ENCODE results near the gene CENPU. TPM values are rescaled to one million over a fixed set of nuclear protein-coding genes. Genes with fewer than 3 reads are reported as not detected.

Gene CENPU
- total RNA-seq, 1 experiment from 2014 or later: 124 TPM

- no peak overlapping the region for H2BK120ac ChIP-seq (ENCODE audit: low read depth, low read length, poor library complexity, severe bottlenecking)
- Mint-ChIP-seq H3K4me1 (peaks cover 0 to 3% of the 10 kb centered on the region in 2 experiments; a peak in 2 of 4 replicates), H3K9me3 (no peaks in the 10 kb centered on the region), H3K4me3 (no peak overlapping the region), H3K36me3 (ENCODE audit: insufficient read depth in 1 of 3, low read depth in 3 of 3) (no peaks in the 10 kb centered on the region), H3K27me3 (ENCODE audit: low read depth) (no peaks in the 10 kb centered on the region), H3K27ac (no peak overlapping the region)
- no CpG with 5 or more reads among the region's 6 CpGs for WGBS (ENCODE audit: extremely low coverage, insufficient read length, low lambda C conversion rate)
- no peak overlapping the region for H3T11ph ChIP-seq (ENCODE audit: low read length)
- no peak overlapping the region for H3K18ac ChIP-seq (ENCODE audit: insufficient read length, low read depth, low read length)
- TF ChIP-seq CTCF (conservative IDR thresholded peaks at IDR 0.05): no peak
- no peak overlapping the region for H3K23ac ChIP-seq (ENCODE audit: insufficient read length, low read depth, low read length)
- H4K91ac ChIP-seq (ENCODE audit: insufficient read length, low read depth, low read length): no peak overlapping the region
- H4K5ac ChIP-seq (ENCODE audit: insufficient read length, low read depth, low read length): no peak overlapping the region
- H3K14ac ChIP-seq (ENCODE audit: insufficient read depth, low read length): no peak overlapping the region
- no peaks in the 10 kb centered on the region for H3K9me3 ChIP-seq (ENCODE audit: control insufficient read depth, low read depth, low read length)
- no peak overlapping the region for H2BK12ac ChIP-seq (ENCODE audit: insufficient read length, low read depth, low read length)
- H2BK20ac ChIP-seq (ENCODE audit: low read depth, low read length, poor library complexity, severe bottlenecking): no peak overlapping the region
- no peaks in the 10 kb centered on the region for H3K4me1 ChIP-seq (ENCODE audit: insufficient read depth, low read length)
- no peak overlapping the region for H2AFZ ChIP-seq (ENCODE audit: low read length)
- H2BK5ac ChIP-seq (ENCODE audit: insufficient read length, low read length): no peak overlapping the region
- H3K27ac ChIP-seq (ENCODE audit: insufficient read length, low read depth, low read length): no peak overlapping the region
- H4K20me1 ChIP-seq (ENCODE audit: control insufficient read depth, insufficient read depth, insufficient read length): peaks cover 2% of the 10 kb centered on the region
- no peaks in the 10 kb centered on the region for H3K79me1 ChIP-seq (ENCODE audit: insufficient read depth, low read depth, low read length, poor library complexity, severe bottlenecking)
- no peak overlapping the region for H4K8ac ChIP-seq (replicated peaks; ENCODE audit: insufficient read length, low read depth, low read length)
- H3K4me2 ChIP-seq (ENCODE audit: insufficient read depth, insufficient read length, low read length): no peak overlapping the region
- H3K9ac ChIP-seq (ENCODE audit: extremely low read depth, insufficient read length, low read length): no peak overlapping the region
- no peaks in the 10 kb centered on the region for H3K79me2 ChIP-seq (ENCODE audit: insufficient read depth, low read length)
- H2AK5ac ChIP-seq (ENCODE audit: insufficient read length, low read length): no peak overlapping the region
- no peaks in the 10 kb centered on the region for H3K27me3 ChIP-seq (ENCODE audit: insufficient read depth, low read length)
- no peak for DNase-seq
- H3K4ac ChIP-seq (ENCODE audit: low read depth, low read length): no peak overlapping the region
- H2BK15ac ChIP-seq (ENCODE audit: low read depth, low read length): no peak overlapping the region
- no peaks in the 10 kb centered on the region for H3K23me2 ChIP-seq (ENCODE audit: insufficient read length, low read depth, low read length, poor library complexity, severe bottlenecking)
- H3K56ac ChIP-seq (ENCODE audit: insufficient read length, low read depth, low read length): no peak overlapping the region
These were observed 22.5 kb upstream of the CENPU start for GRCh38 chr4:184756399-184756798.

Data from H9 (cell line).